OCI-LY3 (cell line): Measurements from ENCODE around the gene CFAP57.
"Not testable (repeated sequence)": the region's sequence is repeated elsewhere in the genome, so short reads cannot be mapped to it uniquely, and the experiment has no call there.

ENCODE experiments used
- H2AFZ ChIP-seq: fragments of 200-600, 300-600 bp; shearing (Covaris generic); 2 replicates; pipeline ENCODE4 v1.6.0; 2014; ENCODE audit warnings: antibody characterized with exemption, low read depth, low read length
- H3K27ac ChIP-seq: fragments of 200-600, 300-600 bp; sonication (generic); 2 replicates; pipeline ENCODE4 v1.5.1; 2014; ENCODE audit warnings: mild to moderate bottlenecking, low read length, moderate library complexity, mixed read lengths
- H3K27me3 ChIP-seq: fragments of 200-600, 300-600 bp; sonication (generic); 2 replicates; pipeline ENCODE4 v1.6.1; 2014; ENCODE audit warnings: low read depth, low read length, mixed read lengths
- H3K36me3 ChIP-seq: fragments of 200-600, 300-600 bp; sonication (generic); replicated peaks from 2 replicates; pipeline ENCODE3; 2014; ENCODE audit warnings: low read depth, low read length, mixed read lengths
- H3K4me1 ChIP-seq: fragments of 300-600, 200-600 bp; sonication (generic); 2 replicates; pipeline ENCODE4 v1.6.1; 2014; ENCODE audit warnings: low read length, mixed read lengths
- H3K4me2 ChIP-seq: fragments of 200-600, 300-600 bp; sonication (generic); 2 replicates; pipeline ENCODE4 v1.6.1; 2014; ENCODE audit warnings: low read length, mixed read lengths
- H3K4me3 ChIP-seq: fragments of 300-600, 200-600 bp; sonication (generic); 2 replicates; pipeline ENCODE4 v1.5.1; 2014; ENCODE audit warnings: antibody characterized with exemption, mild to moderate bottlenecking, low read length, moderate library complexity
- H3K79me2 ChIP-seq: fragments of 300-600, 200-600 bp; shearing (Covaris generic); 2 replicates; pipeline ENCODE4 v1.6.1; 2014; ENCODE audit warnings: mild to moderate bottlenecking, low read length, mixed read lengths
- H3K9ac ChIP-seq: fragments of 300-600, 200-600 bp; shearing (Covaris generic); 2 replicates; pipeline ENCODE4 v1.6.0; 2014; ENCODE audit warnings: mild to moderate bottlenecking, low read length, moderate library complexity
- H3K9me3 ChIP-seq: fragments of 200-600, 300-600 bp; shearing (Covaris generic); 2 replicates; pipeline ENCODE4 v1.6.1; 2014; ENCODE audit warnings: low read length, mixed read lengths; ENCODE audit not compliant: insufficient read depth
- H4K20me1 ChIP-seq: fragments of 200-600, 300-600 bp; sonication (generic); 2 replicates; pipeline ENCODE4 v1.6.1; 2016; ENCODE audit warnings: low read length, mixed read lengths; ENCODE audit not compliant: insufficient read depth
- EZH2phosphoT487 ChIP-seq: fragments of 200-600 bp; shearing (Covaris generic); IDR thresholded peaks from 2 replicates; pipeline ENCODE4 v1.6.1; 2018; ENCODE audit warnings: antibody characterized with exemption, mixed run types, low read depth
- TF ChIP-seq, protein P1 (sequence below): fragments of 200-600, 300-600 bp; sonication (generic); IDR thresholded peaks from 2 replicates; pipeline ENCODE4 v1.5.1; 2014; ENCODE audit warnings: antibody characterized with exemption, low read length, low read depth

Gene CFAP57

GRCh38 chr1:43134068-43134467 lies 38.1 kb upstream of the CFAP57 start:
- no peak for TF ChIP-seq EZH2phosphoT487
- TF ChIP-seq, protein P1, sequence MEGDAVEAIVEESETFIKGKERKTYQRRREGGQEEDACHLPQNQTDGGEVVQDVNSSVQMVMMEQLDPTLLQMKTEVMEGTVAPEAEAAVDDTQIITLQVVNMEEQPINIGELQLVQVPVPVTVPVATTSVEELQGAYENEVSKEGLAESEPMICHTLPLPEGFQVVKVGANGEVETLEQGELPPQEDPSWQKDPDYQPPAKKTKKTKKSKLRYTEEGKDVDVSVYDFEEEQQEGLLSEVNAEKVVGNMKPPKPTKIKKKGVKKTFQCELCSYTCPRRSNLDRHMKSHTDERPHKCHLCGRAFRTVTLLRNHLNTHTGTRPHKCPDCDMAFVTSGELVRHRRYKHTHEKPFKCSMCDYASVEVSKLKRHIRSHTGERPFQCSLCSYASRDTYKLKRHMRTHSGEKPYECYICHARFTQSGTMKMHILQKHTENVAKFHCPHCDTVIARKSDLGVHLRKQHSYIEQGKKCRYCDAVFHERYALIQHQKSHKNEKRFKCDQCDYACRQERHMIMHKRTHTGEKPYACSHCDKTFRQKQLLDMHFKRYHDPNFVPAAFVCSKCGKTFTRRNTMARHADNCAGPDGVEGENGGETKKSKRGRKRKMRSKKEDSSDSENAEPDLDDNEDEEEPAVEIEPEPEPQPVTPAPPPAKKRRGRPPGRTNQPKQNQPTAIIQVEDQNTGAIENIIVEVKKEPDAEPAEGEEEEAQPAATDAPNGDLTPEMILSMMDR, result no peak
- H3K4me1 ChIP-seq, result no peaks in the 10 kb centered on the region
- H3K9ac ChIP-seq, result no peak overlapping the region
- no peaks in the 10 kb centered on the region for H3K9me3 ChIP-seq
- no peak overlapping the region for H3K4me3 ChIP-seq
- no peaks in the 10 kb centered on the region for H3K36me3 ChIP-seq
- H3K27ac ChIP-seq, result no peak overlapping the region
- no peaks in the 10 kb centered on the region for H3K79me2 ChIP-seq
- peaks cover 5% of the 10 kb centered on the region; the same call in 1 of the 2 replicates for H3K27me3 ChIP-seq
- H4K20me1 ChIP-seq, result no peaks in the 10 kb centered on the region
- H2AFZ ChIP-seq, result no peak overlapping the region
- H3K4me2 ChIP-seq, result no peak overlapping the region

GRCh38 chr1:43134640-43135039 lies 37.5 kb upstream of the CFAP57 start:
- no peaks in the 10 kb centered on the region for H4K20me1 ChIP-seq
- H3K9ac ChIP-seq, result no peak overlapping the region
- H3K4me1 ChIP-seq, result no peaks in the 10 kb centered on the region
- no peak overlapping the region for H3K4me2 ChIP-seq
- no peaks in the 10 kb centered on the region for H3K79me2 ChIP-seq
- no peak for TF ChIP-seq EZH2phosphoT487
- TF ChIP-seq, protein P1, result no peak
- H3K27ac ChIP-seq, result no peak overlapping the region
- H3K4me3 ChIP-seq, result no peak overlapping the region
- no peaks in the 10 kb centered on the region for H3K36me3 ChIP-seq
- H3K27me3 ChIP-seq, result peaks cover 5% of the 10 kb centered on the region; the same call in 1 of the 2 replicates
- H3K9me3 ChIP-seq, result no peaks in the 10 kb centered on the region
- H2AFZ ChIP-seq, result no peak overlapping the region

- H3K4me3 ChIP-seq, result no peak overlapping the region
- no peaks in the 10 kb centered on the region for H3K79me2 ChIP-seq
- H2AFZ ChIP-seq, result no peak overlapping the region
- H3K27ac ChIP-seq, result no peak overlapping the region
- H3K9me3 ChIP-seq, result no peaks in the 10 kb centered on the region
- no peaks in the 10 kb centered on the region for H3K36me3 ChIP-seq
- H3K27me3 ChIP-seq, result peaks cover 5% of the 10 kb centered on the region; the same call in 1 of the 2 replicates
- no peaks in the 10 kb centered on the region for H3K4me1 ChIP-seq
- no peak overlapping the region for H3K9ac ChIP-seq
- TF ChIP-seq, protein P1, result no peak
- no peak for TF ChIP-seq EZH2phosphoT487
- H4K20me1 ChIP-seq, result no peaks in the 10 kb centered on the region
- H3K4me2 ChIP-seq, result no peak overlapping the region
These were observed 36.0 kb upstream of the CFAP57 start for GRCh38 chr1:43135857-43136781.

GRCh38 chr1:43137445-43138052 lies 34.6 kb upstream of the CFAP57 start:
- no peak overlapping the region for H2AFZ ChIP-seq
- TF ChIP-seq EZH2phosphoT487, result no peak
- TF ChIP-seq, protein P1, result no peak

DNA sequence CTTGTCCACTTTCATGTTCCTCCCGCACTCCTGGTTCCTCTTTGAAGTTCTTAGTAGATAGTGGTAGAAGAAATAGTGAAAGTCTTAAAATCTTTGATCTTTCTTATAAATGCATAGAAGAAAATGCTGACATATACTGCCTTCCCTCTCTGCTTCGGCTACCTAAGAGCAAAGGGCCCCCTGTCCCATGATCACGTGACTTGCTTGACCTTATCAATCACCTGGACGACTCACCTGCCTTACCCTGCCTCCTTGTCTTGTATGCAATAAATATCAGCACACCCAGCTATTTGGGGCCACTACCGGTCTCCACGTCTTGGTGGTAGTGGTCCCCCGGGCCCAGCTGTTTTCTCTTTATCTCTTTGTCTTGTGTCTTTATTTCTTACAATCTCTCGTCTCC lies 32.8 kb upstream of the CFAP57 start:
- not testable (repeated sequence) for H3K4me2 ChIP-seq, H3K27me3 ChIP-seq, H3K9ac ChIP-seq, H3K9me3 ChIP-seq, H3K4me1 ChIP-seq, H3K36me3 ChIP-seq, H3K4me3 ChIP-seq, H4K20me1 ChIP-seq, H3K27ac ChIP-seq, H3K79me2 ChIP-seq, H2AFZ ChIP-seq

More at GRCh38 chr1:43137445-43138052, 34.6 kb upstream of the CFAP57 start:
- H3K27me3 ChIP-seq, result peaks cover 4% of the 10 kb centered on the region; the same call in 1 of the 2 replicates
- H3K4me3 ChIP-seq, result no peak overlapping the region
- no peaks in the 10 kb centered on the region for H4K20me1 ChIP-seq
- H3K4me2 ChIP-seq, result no peak overlapping the region
- no peaks in the 10 kb centered on the region for H3K79me2 ChIP-seq
- H3K27ac ChIP-seq, result no peak overlapping the region
- H3K9ac ChIP-seq, result no peak overlapping the region
- no peaks in the 10 kb centered on the region for H3K36me3 ChIP-seq
- H3K4me1 ChIP-seq, result no peaks in the 10 kb centered on the region
- no peaks in the 10 kb centered on the region for H3K9me3 ChIP-seq
